ENCODE data around the gene INO80E.
"Not testable (repeated sequence)": the region's sequence is repeated elsewhere in the genome, so short reads cannot be mapped to it uniquely, and the experiment has no call there.

DNA sequence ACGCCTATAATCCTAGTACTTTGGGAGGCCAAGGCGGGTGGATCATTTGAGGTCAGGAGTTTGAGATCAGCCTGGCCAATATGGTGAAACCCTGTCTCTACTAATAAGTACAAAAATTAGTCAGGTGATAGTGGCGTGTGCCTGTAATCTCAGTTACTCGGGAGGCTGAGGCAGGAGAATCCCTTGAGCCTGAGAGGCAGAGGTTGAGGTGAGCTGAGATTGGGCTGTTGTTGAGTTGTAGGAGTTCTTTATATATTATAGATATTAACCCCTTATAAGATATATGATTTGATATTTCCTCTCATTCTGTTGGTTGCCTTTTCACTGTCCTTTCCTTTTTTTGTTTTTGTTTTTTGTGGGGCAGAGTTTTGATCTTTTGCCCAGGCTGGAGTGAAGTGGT lies 36.2 kb upstream of the INO80E start:
- TF ChIP-seq CTCF (conservative IDR thresholded peaks at IDR 0.05; ENCODE audit: low read depth, low read length); EZH2 (IDR thresholded peaks at IDR 0.05; ENCODE audit: borderline replicate concordance, low read depth, low read length, poor library complexity, severe bottlenecking): not testable (repeated sequence)
